NCI-H2196 (cell line): ENCODE data around the gene FZD4.
"Not testable (repeated sequence)": the region's sequence is repeated elsewhere in the genome, so short reads cannot be mapped to it uniquely, and the experiment has no call there.

Experiments used
- DNase-seq: peaks from one replicate; lab custom pipeline; 2025; ENCODE audit not compliant: unreplicated experiment; lab: John Stamatoyannopoulos, UW

The FZD4 gene

GRCh38 chr11:86955361-86956120 is at the start of gene FZD4:
TSS of gene FZD4 (minus strand) at chr11:86955395. CDS start at chr11:86955085, 310 bp downstream.
- DNase-seq, result peak; percentile 92

DNA sequence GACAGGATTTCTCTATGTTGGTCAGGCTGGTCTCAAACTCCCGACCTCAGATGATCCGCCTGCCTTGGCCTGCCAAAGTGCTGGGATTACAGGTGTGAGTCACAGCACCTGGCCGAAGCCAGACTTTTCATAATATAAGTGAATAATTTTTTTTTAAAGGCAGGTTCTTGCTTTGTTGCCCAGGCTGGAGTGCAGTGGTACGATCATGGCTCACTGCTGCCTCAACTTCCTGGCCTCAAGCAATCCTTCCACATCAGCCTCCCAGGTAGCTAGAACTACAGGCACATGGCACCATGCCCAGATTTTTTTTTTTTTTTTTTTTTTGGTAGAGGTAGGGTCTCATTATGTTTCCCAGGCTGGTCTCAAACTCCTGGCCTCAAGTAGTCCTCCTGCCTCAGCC is 49.1 kb upstream of the FZD4 start:
- not testable (repeated sequence) for DNase-seq

DNA sequence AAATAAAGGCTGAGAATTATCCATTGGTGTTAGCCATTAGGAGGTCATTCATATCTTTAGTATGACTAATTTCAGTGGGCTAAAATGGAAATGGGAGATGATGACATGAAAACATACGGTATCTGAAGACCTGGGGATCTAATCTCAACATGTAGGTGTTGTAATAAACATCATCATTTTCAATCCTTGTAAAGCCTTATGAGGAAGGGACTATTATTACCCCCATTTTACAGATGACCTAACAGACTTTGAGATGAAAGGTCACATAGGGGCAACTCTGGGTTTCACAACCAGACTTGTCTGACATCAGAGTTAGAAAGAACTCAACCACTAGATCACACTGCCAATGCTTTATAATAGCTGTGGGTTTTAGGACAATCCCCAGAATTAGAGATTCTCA is 47.7 kb upstream of the FZD4 start:
- DNase-seq, result no peak

GRCh38 chr11:86999859-87000753 is 44.9 kb upstream of the FZD4 start:
- DNase-seq, result peak; percentile 48

- no peak for DNase-seq
Observed at GRCh38 chr11:86999388-86999787, 44.2 kb upstream of the FZD4 start.

- DNase-seq, result no peak
Observed at GRCh38 chr11:86996953-86997570, 41.9 kb upstream of the FZD4 start.

- DNase-seq, result no peak
Observed at GRCh38 chr11:86993031-86993430, 37.8 kb upstream of the FZD4 start.

- not testable (repeated sequence) for DNase-seq
Observed at GRCh38 chr11:86992340-86992739, 37.1 kb upstream of the FZD4 start.

DNA sequence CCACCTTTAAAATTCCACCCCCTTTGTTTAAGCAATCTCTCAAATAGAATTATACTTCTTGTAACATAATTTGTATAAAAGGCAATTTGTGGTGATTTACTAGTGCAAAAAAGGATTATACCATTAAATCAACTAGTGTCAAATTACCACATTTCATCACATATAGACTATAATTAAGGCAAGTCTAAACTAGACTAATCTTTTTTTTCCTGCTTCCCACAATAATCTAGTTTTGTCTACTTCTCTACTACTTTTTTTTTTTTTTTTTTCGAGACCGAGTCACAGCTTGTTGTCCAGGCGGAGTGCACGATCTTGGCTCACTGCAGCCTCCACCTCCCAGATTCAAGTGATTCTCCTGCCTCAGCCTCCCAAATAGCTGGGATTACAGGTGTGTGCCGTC is 36.1 kb upstream of the FZD4 start:
- no peak for DNase-seq

GRCh38 chr11:86990515-86990914 is 35.3 kb upstream of the FZD4 start:
- DNase-seq, result no peak

- DNase-seq, result no peak
Observed at GRCh38 chr11:86990031-86990430, 34.8 kb upstream of the FZD4 start.

DNA sequence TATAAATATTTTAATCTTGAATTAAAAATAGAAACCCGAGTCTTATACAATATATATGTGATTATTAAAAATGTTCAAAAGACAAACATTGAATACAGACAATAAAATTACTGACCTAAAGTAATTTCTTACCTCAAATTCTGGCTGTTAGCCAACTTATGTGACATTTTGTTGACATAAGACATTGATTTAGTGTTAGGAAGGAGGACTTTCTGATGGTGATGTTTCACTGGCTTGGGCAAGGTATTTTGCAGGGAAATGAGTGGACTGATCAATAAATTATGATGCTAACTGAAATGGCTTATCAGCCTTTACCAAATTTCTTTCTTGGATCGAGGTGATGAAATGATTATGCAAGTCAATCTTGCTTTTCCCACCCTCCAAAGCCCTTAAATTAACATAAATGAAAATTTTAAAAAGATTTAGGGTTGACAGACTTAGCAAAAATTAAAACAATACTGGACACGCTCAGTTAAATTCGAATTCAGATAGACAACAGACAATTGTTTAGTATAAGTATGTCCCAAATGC is 33.2 kb upstream of the FZD4 start:
- no peak for DNase-seq

DNA sequence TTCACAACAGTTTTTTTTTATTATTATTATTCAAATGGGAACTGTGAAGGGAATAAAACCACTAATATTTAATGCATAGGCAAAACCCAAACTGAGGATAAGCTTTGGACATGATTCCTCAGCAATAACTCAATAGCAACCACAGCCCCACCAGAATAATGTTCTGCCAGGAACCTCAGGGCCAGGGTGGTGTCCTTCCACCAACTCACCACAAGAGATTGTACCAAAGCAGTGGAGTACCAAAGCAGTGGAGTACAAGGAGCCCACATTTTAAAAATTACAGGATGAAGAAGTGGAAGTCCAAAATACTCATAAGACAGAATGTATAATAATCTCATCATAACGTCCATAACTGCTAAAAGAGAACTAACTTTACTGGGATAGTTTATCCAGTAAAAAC is 32.5 kb upstream of the FZD4 start:
- DNase-seq, result no peak

- no peak for DNase-seq
Observed at GRCh38 chr11:86984701-86985100, 29.5 kb upstream of the FZD4 start.

DNA sequence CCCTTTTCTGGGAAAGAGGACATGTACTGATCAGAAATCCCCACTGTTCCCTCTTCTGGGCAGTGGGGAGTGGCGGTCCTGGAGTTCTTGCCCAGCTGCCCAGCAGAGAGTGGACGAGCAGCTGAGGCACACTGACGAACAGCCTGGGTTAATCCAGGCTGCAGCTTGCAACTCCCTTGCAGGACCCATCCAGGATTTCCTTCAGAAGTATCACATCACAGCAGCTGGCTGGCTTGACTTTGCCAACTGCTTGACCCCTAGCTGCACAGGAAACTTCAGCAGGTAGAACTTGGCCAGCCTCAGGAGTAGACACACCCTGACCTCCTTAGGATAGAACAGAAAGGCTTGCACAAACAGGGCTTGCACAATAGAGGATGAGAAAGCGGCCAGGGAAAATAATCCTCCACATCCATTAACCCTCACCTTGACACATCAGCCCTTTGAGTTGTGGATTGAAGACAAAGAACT is 27.9 kb upstream of the FZD4 start:
- DNase-seq, result no peak

DNA sequence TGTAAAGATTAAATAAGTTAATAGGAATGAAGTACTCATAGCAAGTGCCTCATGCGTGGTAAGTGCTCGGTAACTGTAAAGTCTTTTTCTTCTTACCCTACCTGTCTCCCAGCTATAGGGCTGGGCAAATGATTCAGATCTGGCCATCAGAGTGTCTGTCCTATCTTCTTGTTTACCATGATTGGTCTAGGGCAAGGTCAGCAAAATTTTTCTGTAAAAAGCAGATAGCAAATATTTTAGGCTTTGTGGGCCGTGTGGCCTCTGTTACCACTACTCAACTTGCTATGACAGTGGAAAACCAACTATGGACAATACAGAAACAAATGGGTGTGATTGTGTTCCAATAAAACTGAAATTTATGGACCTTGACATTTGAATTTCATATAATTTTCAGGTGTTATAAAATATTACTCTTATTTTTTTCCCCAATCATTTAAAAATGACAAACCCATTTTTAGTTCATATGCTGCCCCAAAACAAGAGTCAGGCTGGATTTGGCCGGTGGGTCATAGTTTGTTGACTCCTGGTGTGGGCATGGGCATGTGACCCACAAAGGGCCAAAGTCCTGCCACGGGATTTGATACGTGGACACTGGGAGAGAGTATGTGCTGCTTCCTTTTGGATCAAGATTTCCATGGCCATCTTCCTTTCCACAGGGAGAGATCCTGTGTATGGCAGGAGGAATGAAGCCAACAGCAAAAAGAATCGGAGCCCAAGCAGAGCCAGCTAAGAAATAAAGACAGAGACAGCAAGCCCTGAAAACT is 26.8 kb upstream of the FZD4 start:
- DNase-seq, result no peak

- no peak for DNase-seq
Observed at GRCh38 chr11:86980086-86980796, 25.0 kb upstream of the FZD4 start.

GRCh38 chr11:86978756-86979608 is 23.8 kb upstream of the FZD4 start:
- peak; percentile 15 for DNase-seq

DNA sequence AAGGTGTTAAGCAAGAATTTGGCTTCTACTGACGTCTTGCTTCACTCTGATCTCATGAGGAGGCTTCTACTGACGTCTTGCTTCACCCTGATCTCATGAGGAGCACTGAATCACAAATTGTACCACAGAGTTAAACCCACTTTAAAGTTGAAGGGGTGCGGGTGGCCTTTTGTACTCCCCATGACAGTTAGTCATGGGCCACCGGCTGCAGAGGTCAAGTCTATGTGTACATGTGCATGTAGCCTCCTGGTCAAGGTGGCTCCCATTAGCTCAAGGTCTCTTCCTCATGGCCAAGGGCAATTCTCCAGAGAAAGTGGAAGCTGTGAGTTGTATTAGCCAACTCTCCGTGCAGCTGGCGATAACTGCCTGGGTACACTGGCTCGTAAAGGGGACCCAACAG is 23.1 kb upstream of the FZD4 start:
- no peak for DNase-seq
